SK-MEL-5 (cell line): Measurements from ENCODE around the gene DNAJB14. TPM values are rescaled to one million over a fixed set of nuclear protein-coding genes. Genes with fewer than 3 reads are reported as not detected.
"Not testable (repeated sequence)": the region's sequence is repeated elsewhere in the genome, so short reads cannot be mapped to it uniquely, and the experiment has no call there.

Experiments
- DNase-seq: peaks from one replicate; pipeline ENCODE4 v3.0.0-alpha.2; 2016; ENCODE audit warnings: low read depth, low spot score
- in situ Hi-C: cut with HindIII; loops from 2 replicates; pipeline ENCODE4 v1.10.0; 2016; ENCODE audit warnings: low sequenced_read_pairs, high pct_unique_total_duplicates, low pct_unique_long_range_greater_than_20kb
- polyA plus RNA-seq, 2 experiments: library from polyadenylated mRNA; depleted of rRNA; stranded (reverse); fragments of >200 nt; gene quantifications; 2 replicates each; pipeline ENCODE4 v1.2.3, GENCODE V29; 2015
- total RNA-seq: library from RNA; depleted of rRNA; stranded (reverse); fragments of >200 nt; shearing (Covaris generic); gene quantifications from 2 replicates; pipeline ENCODE4 v1.2.3, GENCODE V29; 2014; rRNA removed

Gene DNAJB14
- total RNA-seq: 29.1 and 41.6 TPM in 2 replicates
- polyA plus RNA-seq (2015; cell fraction: cytosol; rRNA removed): 12.8 and 12.9 TPM in 2 replicates
- polyA plus RNA-seq (2015; cell fraction: nucleus; rRNA removed): 47.2 and 52.2 TPM in 2 replicates

- peak; percentile 73 for DNase-seq
- in situ Hi-C loops: no loop called here
Observed at GRCh38 chr4:99946356-99947189, at the start of gene DNAJB14. TSS of gene DNAJB14 (minus strand) at chr4:99946618. CDS start at chr4:99946571, 47 bp downstream.

- in situ Hi-C loops: no loop called here
- DNase-seq: no peak
Observed at GRCh38 chr4:99991741-99992140, 45.3 kb upstream of the DNAJB14 start.

GRCh38 chr4:99987681-99988080 lies 41.3 kb upstream of the DNAJB14 start:
- in situ Hi-C loops: no loop called here
- DNase-seq: peak; percentile 56

- in situ Hi-C loops: no loop called here
- DNase-seq: no peak
Observed at GRCh38 chr4:99986792-99987191, 40.4 kb upstream of the DNAJB14 start.

DNA sequence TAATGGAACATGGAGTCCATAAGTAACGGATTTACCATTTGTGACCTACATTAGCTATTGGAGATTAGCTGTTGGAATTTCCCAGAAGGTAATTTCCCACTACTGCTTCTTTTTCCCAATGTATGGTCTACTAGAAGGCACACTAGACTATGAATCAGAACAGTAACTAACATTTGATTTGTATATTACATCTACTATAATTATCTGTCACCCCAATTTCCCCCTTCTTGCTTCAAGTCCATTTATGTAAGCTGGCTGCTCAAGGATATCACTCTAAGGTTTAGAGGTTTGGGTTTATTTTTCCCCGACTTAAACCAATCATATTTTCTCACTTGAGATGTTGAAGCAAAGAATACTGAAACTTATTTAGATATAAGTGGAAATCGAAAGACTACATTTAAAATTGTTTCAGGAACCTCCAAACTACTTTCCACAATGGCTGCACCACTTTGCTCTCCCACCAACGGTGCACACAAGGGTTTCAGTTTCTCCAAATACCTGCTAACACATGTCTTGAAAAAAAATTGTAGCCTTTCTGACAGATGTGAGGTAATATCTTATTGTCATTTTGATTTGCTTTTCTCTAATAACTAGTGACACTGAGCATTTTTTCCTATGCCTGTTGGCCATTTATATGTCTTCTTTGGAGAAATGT lies 37.0 kb upstream of the DNAJB14 start:
- in situ Hi-C loops: no loop called here
- no peak for DNase-seq

DNA sequence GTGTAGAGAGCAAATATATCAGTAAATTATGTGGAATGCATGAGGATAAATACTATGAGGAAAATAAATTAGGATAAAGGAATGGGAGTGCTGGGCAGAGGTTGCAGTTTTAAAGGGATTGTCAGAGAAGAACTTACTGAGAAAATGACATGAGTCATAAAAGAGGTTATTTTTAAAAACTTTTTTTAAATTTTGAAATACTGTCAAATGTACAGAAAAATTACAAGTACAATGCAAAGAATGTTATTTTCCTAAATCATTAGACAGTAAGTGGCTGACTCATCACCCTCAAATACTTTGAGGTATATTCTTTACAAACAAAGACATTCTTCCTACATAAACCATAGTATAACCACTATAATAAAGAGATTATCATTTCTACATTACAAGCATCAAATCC lies 33.5 kb upstream of the DNAJB14 start:
- no peak for DNase-seq
- in situ Hi-C loops: no loop called here

DNA sequence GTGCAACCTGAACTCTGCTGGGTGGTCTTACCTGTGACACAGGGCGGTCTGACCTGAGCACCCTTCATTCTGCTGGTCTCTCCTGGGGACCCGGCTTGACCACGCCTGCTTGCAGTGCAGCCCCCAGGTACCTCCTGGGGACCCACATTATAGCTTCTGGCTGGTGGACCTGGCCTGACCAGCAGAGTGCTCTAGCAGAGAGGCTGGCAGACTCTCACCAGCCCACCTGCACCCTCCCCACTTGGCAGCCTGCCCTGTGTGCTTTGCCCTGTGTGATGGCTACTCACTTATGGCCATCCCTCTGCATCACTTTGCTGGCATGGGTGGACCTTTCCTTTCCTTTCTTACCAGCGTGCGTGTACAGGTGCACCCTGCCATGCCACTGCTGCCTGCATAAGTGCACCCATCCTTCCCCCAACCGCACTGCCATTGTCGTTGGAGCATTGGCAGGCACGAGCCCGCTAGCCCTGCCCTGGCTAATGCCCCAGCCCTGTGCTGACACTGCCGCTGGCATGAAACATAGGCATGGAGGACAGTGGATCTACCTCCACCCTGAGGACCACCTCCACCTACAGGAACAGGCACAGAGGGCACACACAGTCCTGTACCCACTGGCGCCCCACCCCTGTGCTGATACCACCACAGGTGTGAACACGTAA lies 25.2 kb upstream of the DNAJB14 start:
- in situ Hi-C loops: no loop called here
- DNase-seq: no peak

DNA sequence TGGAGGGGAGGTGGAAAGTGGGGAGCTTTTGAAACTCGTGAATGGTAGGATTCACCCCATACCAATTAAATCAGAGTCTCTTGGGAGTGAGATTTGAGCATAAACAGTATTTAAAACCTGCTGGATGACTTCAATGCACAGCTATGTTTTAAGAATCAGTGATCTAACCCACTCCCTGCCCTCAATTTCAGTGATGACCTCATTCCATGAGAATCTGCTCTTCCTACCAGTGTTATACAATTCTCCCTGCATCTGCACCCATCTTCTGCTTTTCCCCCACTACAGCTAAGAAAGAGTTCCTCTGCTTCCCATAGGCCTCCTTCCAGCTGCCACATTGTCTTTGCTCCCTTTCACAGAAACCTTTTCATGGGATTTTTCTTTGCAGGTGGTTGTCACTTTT lies 21.9 kb upstream of the DNAJB14 start:
- in situ Hi-C loops: no loop called here
- no peak for DNase-seq

DNA sequence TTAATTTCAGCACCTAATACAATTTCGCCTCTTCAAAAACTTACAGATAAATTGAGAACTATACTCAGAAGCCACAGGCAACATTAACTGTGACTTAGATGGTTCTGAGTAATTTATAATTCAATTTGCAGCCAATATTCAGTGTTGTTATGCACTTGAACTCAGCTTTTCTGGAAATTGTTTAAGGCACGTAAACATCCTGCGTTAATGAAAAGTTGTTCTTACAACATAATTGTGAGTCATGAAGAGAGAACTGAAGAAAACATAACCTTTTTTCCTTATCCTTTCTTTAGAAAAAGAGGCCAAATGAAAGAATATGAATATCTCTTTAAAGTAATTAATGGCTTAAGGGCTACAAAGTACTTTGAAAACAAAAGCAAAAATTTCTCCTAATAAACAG lies 20.3 kb upstream of the DNAJB14 start:
- in situ Hi-C loops: no loop called here
- DNase-seq: no peak

GRCh38 chr4:99965674-99966350 lies 19.4 kb upstream of the DNAJB14 start:
- in situ Hi-C loops: no loop called here
- peak; percentile 94 for DNase-seq

DNA sequence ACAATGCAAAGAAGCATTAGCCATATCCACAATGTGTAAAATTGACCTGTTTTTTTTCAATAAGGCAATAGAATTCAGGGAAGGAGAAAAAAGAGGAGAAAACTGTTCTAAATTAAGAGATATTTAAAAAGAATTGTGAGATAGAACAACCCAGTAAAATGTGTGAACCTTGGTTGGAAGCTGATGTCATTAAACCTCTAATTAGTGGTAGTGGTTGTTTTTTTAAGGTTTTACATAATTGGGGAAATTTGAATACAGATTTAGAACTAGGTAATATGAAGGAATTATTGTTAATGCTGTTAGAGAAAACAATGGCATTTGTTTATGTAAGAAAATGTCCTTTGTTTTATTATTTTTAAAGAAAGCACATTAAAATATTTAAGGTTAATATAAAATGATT lies 18.8 kb upstream of the DNAJB14 start:
- no peak for DNase-seq
- in situ Hi-C loops: no loop called here

DNA sequence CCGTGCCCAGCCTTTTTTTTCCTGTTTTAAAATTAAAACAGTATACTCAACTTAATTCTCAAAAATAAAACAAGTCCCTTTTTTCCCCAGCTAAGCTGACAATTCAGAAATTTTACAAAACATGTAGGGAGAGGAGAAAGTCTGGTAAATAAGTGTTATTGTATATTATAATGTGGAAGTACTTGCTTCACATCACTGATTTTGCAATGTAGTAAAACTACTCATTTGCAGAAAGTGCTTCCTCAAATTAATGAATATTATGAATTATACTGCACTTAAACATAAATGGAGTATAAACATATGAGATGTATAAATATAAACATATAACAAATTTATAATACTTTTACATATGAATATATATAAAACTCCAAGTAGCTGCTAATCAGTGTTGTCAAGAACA lies 15.3 kb upstream of the DNAJB14 start:
- in situ Hi-C loops: no loop called here
- DNase-seq: no peak

DNA sequence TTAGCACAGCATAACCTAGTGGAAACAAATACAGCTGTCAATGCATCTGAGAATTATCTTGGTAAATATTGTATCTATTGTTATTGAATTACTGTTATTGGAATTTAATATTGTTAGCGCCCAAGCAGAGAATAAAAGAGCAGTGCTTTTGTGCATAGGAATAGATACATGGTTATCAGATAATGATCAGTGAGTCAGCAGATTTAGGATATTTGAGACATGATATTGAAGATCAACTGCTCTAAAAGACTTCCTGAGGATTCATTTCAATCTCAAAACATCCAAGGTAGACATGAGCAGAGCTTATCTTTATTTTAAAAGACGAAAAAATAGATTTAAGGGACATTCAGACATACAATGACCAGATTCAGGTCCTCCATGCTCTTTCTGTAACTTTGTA lies 14.2 kb upstream of the DNAJB14 start:
- in situ Hi-C loops: no loop called here
- DNase-seq: no peak

DNA sequence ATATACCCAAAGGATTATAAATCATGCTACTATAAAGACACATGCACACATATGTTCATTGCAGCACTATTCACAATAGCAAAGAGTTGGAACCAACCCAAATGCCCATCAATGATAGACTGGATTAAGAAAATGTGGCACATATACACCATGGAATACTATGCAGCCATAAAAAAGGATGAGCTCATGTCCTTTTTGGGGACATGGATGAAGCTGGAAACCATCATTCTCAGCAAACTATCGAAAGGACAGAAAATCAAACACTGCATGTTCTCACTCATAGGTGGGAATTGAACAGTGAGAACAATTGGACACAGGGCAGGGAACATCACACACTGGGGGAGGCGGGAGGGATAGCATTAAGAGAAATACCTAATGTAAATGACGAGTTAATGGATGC lies 11.8 kb upstream of the DNAJB14 start:
- DNase-seq, in situ Hi-C loops: not testable (repeated sequence)

DNA sequence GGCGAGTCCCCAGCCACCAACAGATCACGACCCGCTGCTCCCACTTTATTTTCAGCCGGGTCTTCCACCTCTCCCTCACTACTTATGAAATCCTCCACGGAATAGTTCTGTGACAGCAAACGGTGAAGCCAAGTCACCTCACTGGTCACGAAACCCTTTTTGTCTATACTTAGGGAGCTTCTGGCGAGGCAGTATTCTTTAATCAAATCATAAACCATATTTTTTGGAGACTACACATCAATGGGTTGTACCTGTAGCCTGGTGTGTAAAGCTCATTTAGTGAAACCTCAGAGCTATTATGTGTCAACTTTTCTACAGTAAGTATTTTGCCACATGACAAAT lies 4.5 kb upstream of the DNAJB14 start:
- in situ Hi-C loops: no loop called here
- DNase-seq: no peak

GRCh38 chr4:99949999-99950912 lies 3.8 kb upstream of the DNAJB14 start, which contains the start of gene H2AZ1:
TSS of gene H2AZ1 (minus strand) at chr4:99950275. CDS start at chr4:99950170, 105 bp downstream.
- peak; percentile 98 for DNase-seq
- in situ Hi-C loops: no loop called here
